ENCODE data around the gene GLIS1.

GRCh38 chr1:53535846-53536245 is 203.1 kb downstream of the GLIS1 start:
- TF ChIP-seq TARDBP (IDR thresholded peaks at IDR 0.05) (no peak), FOXA1 (IDR thresholded peaks at IDR 0.05) (no peak)
